H1 (cell line): Measurements from ENCODE around the gene YLPM1. TPM values are rescaled to one million over a fixed set of nuclear protein-coding genes. Genes with fewer than 3 reads are reported as not detected.

Experiments
- CTCF ChIA-PET: fragments of 300-600 bp; sonication (Branson Sonifier 250); formaldehyde crosslinking; loops from one replicate; lab custom pipeline; 2021; ENCODE audit not compliant: partially characterized antibody; lab: Charles Lee
- POLR2A ChIA-PET: fragments of 300-600 bp; sonication (Branson Sonifier 250); formaldehyde crosslinking; loops from one replicate; lab custom pipeline; 2021; ENCODE audit warnings: inconsistent platforms; ENCODE audit not compliant: partially characterized antibody; lab: Charles Lee
- DNase-seq, 2 experiments: peaks; one replicate each; pipeline versions ENCODE4 v3.0.0 to v3.0.0-alpha.2; 2010 to 2022; ENCODE audit warnings: low spot score in 2 of 2, low read depth in 1 of 2, mixed read lengths in 1 of 2
- FAIRE-seq: peaks from 2 replicates; lab custom pipeline; 2011; peaks lifted over from hg19 to GRCh38; lab: Jason Lieb, UNC
- H2AFZ ChIP-seq: 2 replicates; pipeline ENCODE4 v1.8.1; 2012; ENCODE audit warnings: low read length, inconsistent platforms
- H2AK5ac ChIP-seq: 2 replicates; pipeline ENCODE4 v1.6.1; 2013; ENCODE audit warnings: low read depth, low read length
- H2BK120ac ChIP-seq: replicated peaks from 2 replicates; pipeline ENCODE3; 2013; ENCODE audit warnings: low read depth, low read length, inconsistent platforms
- H2BK12ac ChIP-seq: 2 replicates; pipeline ENCODE4 v1.6.1; 2013; ENCODE audit warnings: low read depth, low read length
- H2BK15ac ChIP-seq: 2 replicates; pipeline ENCODE4 v1.6.1; 2013; ENCODE audit warnings: low read length
- H2BK20ac ChIP-seq: 2 replicates; pipeline ENCODE4 v1.6.1; 2013; ENCODE audit warnings: low read length
- H2BK5ac ChIP-seq: 2 replicates; pipeline ENCODE4 v1.6.1; 2013; ENCODE audit warnings: low read depth, low read length
- H3K14ac ChIP-seq: 2 replicates; pipeline ENCODE4 v1.6.1; 2013; ENCODE audit warnings: inconsistent platforms; ENCODE audit not compliant: insufficient read length
- H3K18ac ChIP-seq: 2 replicates; pipeline ENCODE4 v1.6.1; 2013; ENCODE audit warnings: low read length; ENCODE audit errors: extremely low read depth
- H3K23ac ChIP-seq: 2 replicates; pipeline ENCODE4 v1.6.1; 2013; ENCODE audit warnings: inconsistent platforms; ENCODE audit not compliant: insufficient read length
- H3K23me2 ChIP-seq: 2 replicates; pipeline ENCODE4 v1.6.1; 2013; ENCODE audit warnings: low read depth, low read length
- H3K27ac ChIP-seq: 2 replicates; pipeline ENCODE4 v1.6.1; 2011; ENCODE audit warnings: low read depth, low read length, inconsistent platforms
- H3K27me3 ChIP-seq, 4 experiments: replicated peaks in 1 of 4; 1 replicate in 1 of 4; 2 replicates in 3 of 4; pipeline versions ENCODE4 v1.6.1 to v1.8.1; 2011 to 2013; ENCODE audit warnings: low read length in 3 of 4, mild to moderate bottlenecking in 3 of 4, inconsistent platforms in 2 of 4, mixed read lengths in 2 of 4, moderate library complexity in 1 of 4; ENCODE audit not compliant: control insufficient read depth in 3 of 4, insufficient read depth in 3 of 4; ENCODE audit errors: extremely low read depth in 1 of 4
- H3K36me3 ChIP-seq, 4 experiments: 2 replicates each; pipeline versions ENCODE4 v1.6.1 to v1.8.1; 2011 to 2013; ENCODE audit warnings: mild to moderate bottlenecking in 4 of 4, low read length in 3 of 4, moderate library complexity in 2 of 4, control low read depth in 1 of 4, inconsistent platforms in 1 of 4; ENCODE audit not compliant: insufficient read depth in 4 of 4, control insufficient read depth in 2 of 4
- H3K4ac ChIP-seq: replicated peaks from 2 replicates; pipeline ENCODE3; 2013; ENCODE audit warnings: low read length, low read depth, mixed read lengths, inconsistent platforms; ENCODE audit not compliant: insufficient read length
- H3K4me1 ChIP-seq, 4 experiments: replicated peaks in 1 of 4; 1 replicate in 1 of 4; 2 replicates in 3 of 4; pipeline versions ENCODE4 v1.6.1 to v1.8.1; 2011 to 2013; ENCODE audit warnings: low read length in 3 of 4, inconsistent platforms in 2 of 4, mixed read lengths in 1 of 4; ENCODE audit not compliant: insufficient read depth in 4 of 4, control insufficient read depth in 3 of 4
- H3K4me2 ChIP-seq, 2 experiments: 2 replicates each; pipeline versions ENCODE4 v1.6.1 to v1.8.1; 2011 to 2013; ENCODE audit warnings: low read depth in 2 of 2, low read length in 2 of 2, control low read depth in 1 of 2, inconsistent platforms in 1 of 2, mild to moderate bottlenecking in 1 of 2; ENCODE audit not compliant: insufficient read depth in 1 of 2
- H3K4me3 ChIP-seq, 4 experiments: fragments of 200-600, 300-600 bp in 1 of 4; sonication (generic), shearing (Covaris generic), sonication (Bioruptor Twin) in 1 of 4; 2 replicates each; pipeline versions ENCODE4 v1.5.1 to v1.8.1; 2011 to 2016; ENCODE audit warnings: low read length in 4 of 4, low read depth in 3 of 4, control low read depth in 2 of 4, inconsistent platforms in 2 of 4, mild to moderate bottlenecking in 2 of 4, mixed read lengths in 1 of 4, moderate library complexity in 1 of 4; ENCODE audit not compliant: insufficient read depth in 2 of 4; ENCODE audit errors: extremely low read depth in 1 of 4
- H3K56ac ChIP-seq: replicated peaks from 2 replicates; pipeline ENCODE3; 2013; ENCODE audit warnings: low read depth, mild to moderate bottlenecking, mixed read lengths, low read length, inconsistent platforms; ENCODE audit not compliant: insufficient read length
- H3K79me1 ChIP-seq: 2 replicates; pipeline ENCODE4 v1.6.1; 2013; ENCODE audit warnings: low read depth, low read length, control low read depth
- H3K79me2 ChIP-seq, 2 experiments: 2 replicates each; pipeline versions ENCODE4 v1.6.1 to v1.8.1; 2012 to 2013; ENCODE audit warnings: low read length in 2 of 2, mild to moderate bottlenecking in 2 of 2, inconsistent platforms in 1 of 2; ENCODE audit not compliant: insufficient read depth in 2 of 2, control insufficient read depth in 1 of 2
- H3K9ac ChIP-seq, 4 experiments: replicated peaks in 1 of 4; 1 replicate in 1 of 4; 2 replicates in 3 of 4; pipeline versions ENCODE4 v1.6.1 to v1.8.1; 2011 to 2013; ENCODE audit warnings: low read depth in 3 of 4, low read length in 3 of 4, control low read depth in 2 of 4, mild to moderate bottlenecking in 2 of 4, moderate library complexity in 2 of 4, inconsistent platforms in 1 of 4; ENCODE audit errors: extremely low read depth in 1 of 4
- H3K9me3 ChIP-seq, 2 experiments: 2 replicates each; pipeline versions ENCODE4 v1.6.1 to v1.8.1; 2012 to 2013; ENCODE audit warnings: mild to moderate bottlenecking in 2 of 2, moderate library complexity in 2 of 2, control low read depth in 1 of 2, inconsistent platforms in 1 of 2, low read depth in 1 of 2, low read length in 1 of 2, mixed read lengths in 1 of 2; ENCODE audit not compliant: insufficient read depth in 2 of 2
- H4K20me1 ChIP-seq, 2 experiments: replicated peaks in 1 of 2; 2 replicates each; pipeline versions ENCODE3 to v1.8.1; 2011 to 2013; ENCODE audit warnings: inconsistent platforms in 2 of 2, low read length in 2 of 2, mild to moderate bottlenecking in 1 of 2; ENCODE audit not compliant: insufficient read depth in 2 of 2, control insufficient read depth in 1 of 2
- H4K5ac ChIP-seq: 2 replicates; pipeline ENCODE4 v1.6.1; 2013; ENCODE audit warnings: low read length, low read depth, mixed read lengths, inconsistent platforms; ENCODE audit not compliant: insufficient read length
- H4K8ac ChIP-seq: 2 replicates; pipeline ENCODE4 v1.8.0; 2013; ENCODE audit warnings: mild to moderate bottlenecking, moderate library complexity, low read length, inconsistent platforms; ENCODE audit not compliant: insufficient read depth; ENCODE audit errors: extremely low read depth
- H4K91ac ChIP-seq: replicated peaks from 2 replicates; pipeline ENCODE3; 2013; ENCODE audit warnings: low read length, mixed read lengths, inconsistent platforms; ENCODE audit not compliant: insufficient read length
- BACH1 ChIP-seq: IDR thresholded peaks from 2 replicates; pipeline ENCODE4 v1.6.1; 2012; ENCODE audit warnings: low read length, improper control_type of control experiment
- CBX8 ChIP-seq: fragments of 300-800, 300-1000 bp; sonication (generic); IDR thresholded peaks from 2 replicates; pipeline ENCODE4 v1.7.1; 2016; ENCODE audit warnings: low read depth, low read length, borderline replicate concordance
- EP300 ChIP-seq, 2 experiments: IDR thresholded peaks; 1 replicate in 1 of 2; 2 replicates in 1 of 2; pipeline ENCODE4 v1.6.1; 2011 to 2012; ENCODE audit warnings: low read depth in 2 of 2, low read length in 2 of 2, mild to moderate bottlenecking in 2 of 2, borderline replicate concordance in 1 of 2, inconsistent platforms in 1 of 2, moderate library complexity in 1 of 2
- JUN ChIP-seq: IDR thresholded peaks from 2 replicates; pipeline ENCODE4 v1.6.1; 2011; ENCODE audit warnings: low read depth, mild to moderate bottlenecking, improper control_type of control experiment, low read length
- KDM5A ChIP-seq: fragments of 200-600 bp; IDR thresholded peaks from 2 replicates; pipeline ENCODE4 v1.7.1; 2012; ENCODE audit warnings: mild to moderate bottlenecking, low read length, inconsistent platforms, mixed read lengths
- MAX ChIP-seq: IDR thresholded peaks from 2 replicates; pipeline ENCODE4 v1.6.1; 2012; ENCODE audit warnings: inconsistent platforms
- PHF8 ChIP-seq: fragments of 200-600 bp; sonication (generic); conservative IDR thresholded peaks from 2 replicates; pipeline ENCODE4 v1.7.1; 2012; ENCODE audit warnings: low read depth, mild to moderate bottlenecking, inconsistent platforms, low read length, moderate library complexity
- POLR2A ChIP-seq, 2 experiments: IDR thresholded peaks; 1 replicate in 1 of 2; 2 replicates in 1 of 2; pipeline ENCODE4 v1.6.1; 2011; ENCODE audit warnings: low read depth in 2 of 2, low read length in 2 of 2, mild to moderate bottlenecking in 2 of 2; ENCODE audit errors: control extremely low read depth in 1 of 2
- POLR2AphosphoS5 ChIP-seq: IDR thresholded peaks from 2 replicates; pipeline ENCODE4 v1.6.1; 2011; ENCODE audit warnings: low read depth, low read length
- POU5F1 ChIP-seq: IDR thresholded peaks from 2 replicates; pipeline ENCODE4 v1.6.1; 2011; ENCODE audit warnings: low read depth, mild to moderate bottlenecking, low read length, moderate library complexity
- RBBP5 ChIP-seq: IDR thresholded peaks from 2 replicates; pipeline ENCODE4 v1.7.1; 2012; ENCODE audit warnings: low read depth, mild to moderate bottlenecking, inconsistent platforms, low read length, moderate library complexity, borderline replicate concordance
- RFX5 ChIP-seq: IDR thresholded peaks from 2 replicates; pipeline ENCODE4 v1.6.1; 2011; ENCODE audit warnings: low read depth, low read length, improper control_type of control experiment, borderline replicate concordance
- SIRT6 ChIP-seq: IDR thresholded peaks from one replicate; pipeline ENCODE4 v1.7.1; 2012; ENCODE audit warnings: low read length, inconsistent platforms
- SIX5 ChIP-seq: IDR thresholded peaks from 2 replicates; pipeline ENCODE4 v1.6.1; 2011; ENCODE audit warnings: mild to moderate bottlenecking, low read depth, low read length
- TAF1 ChIP-seq: IDR thresholded peaks from 2 replicates; pipeline ENCODE4 v1.6.1; 2011; ENCODE audit warnings: mild to moderate bottlenecking, low read depth, low read length
- ZNF274 ChIP-seq: IDR thresholded peaks from 2 replicates; pipeline ENCODE4 v1.7.0; 2012; ENCODE audit warnings: low read length, borderline replicate concordance; ENCODE audit errors: extremely low read depth
- WGBS, 2 experiments: shearing (Covaris generic) in 1 of 2; methylation state at CpG; one replicate each; pipeline versions ENCODE4 v1.1.6 to v1.1.7; 2013 to 2015; ENCODE audit warnings: low lambda C conversion rate in 2 of 2, mixed read lengths in 2 of 2, inconsistent platforms in 1 of 2, low coverage in 1 of 2, missing lambda C conversion rate in 1 of 2; ENCODE audit not compliant: insufficient replicate concordance in 2 of 2, insufficient coverage in 1 of 2, insufficient read length in 1 of 2; ENCODE audit errors: extremely low coverage in 1 of 2, missing lambda C conversion rate in 1 of 2; 5-methylcytosine and 5-hydroxymethylcytosine counted together
- polyA plus RNA-seq, 7 experiments: library from polyadenylated mRNA; depleted of rRNA in 3 of 7; stranded (reverse) in 5 of 7; unstranded in 2 of 7; fragments of >200 nt in 5 of 7; fragments of 200-250 nt in 2 of 7; gene quantifications; 1 replicate in 5 of 7; 2 replicates in 1 of 7; 4 replicates in 1 of 7; pipeline versions ENCODE4 v1.2.1 to v1.2.3, GENCODE V29; 2011 to 2013; ENCODE audit warnings: missing spikeins in 2 of 7, mixed read lengths in 2 of 7
- total RNA-seq: library from RNA; stranded (reverse); fragmentation: NEBNext Ultra II Directional; extraction: Animal tissue kit (Norgen Biotek cat#: 25700); gene quantifications from 2 replicates; pipeline ENCODE4 v1.2.1, GENCODE V29; 2021

The YLPM1 gene
- total and polyA plus RNA-seq, 2 of the 8 experiments (the other 6 are each of a cell fraction or from before 2014, with no cell fraction given) = 13.5 to 71.7 TPM

GRCh38 chr14:74846168-74846567 lies 83.1 kb downstream of the YLPM1 start:
- no peak overlapping the region for H2BK15ac ChIP-seq
- H2BK20ac ChIP-seq = no peak overlapping the region
- no peak overlapping the region for H2AK5ac ChIP-seq
- H3K9ac ChIP-seq = no peak overlapping the region
- ChIA-PET POLR2A (interaction anchor here (1.9 kb wide), 1 partner anchor 10 kb away, joined by 6 read pairs; no protein-coding TSS in a partner anchor), CTCF (interaction anchor here (0.6 to 2.2 kb wide), 5 partner anchors 10 to 553 kb away, joined by 3 to 10 read pairs (median 3); no protein-coding TSS in a partner anchor)
- no peak overlapping the region for H3K4me3 ChIP-seq
- no peak overlapping the region for H4K91ac ChIP-seq
- H3K36me3 ChIP-seq = no peaks in the 10 kb centered on the region
- H3K18ac ChIP-seq = no peak overlapping the region
- H2AFZ ChIP-seq = no peak overlapping the region
- H3K4ac ChIP-seq = no peak overlapping the region
- H3K14ac ChIP-seq = no peak overlapping the region
- H3K79me1 ChIP-seq = no peaks in the 10 kb centered on the region
- FAIRE-seq = no peak
- H3K23me2 ChIP-seq = no peaks in the 10 kb centered on the region
- no peak overlapping the region for H3K27ac ChIP-seq
- H2BK120ac ChIP-seq = no peak overlapping the region
- no peak overlapping the region for H3K4me2 ChIP-seq
- H3K9me3 ChIP-seq = no peaks in the 10 kb centered on the region
- no peak overlapping the region for H2BK12ac ChIP-seq
- H4K8ac ChIP-seq = no peak overlapping the region
- H4K20me1 ChIP-seq = no peaks in the 10 kb centered on the region
- H3K27me3 ChIP-seq = no peaks in the 10 kb centered on the region
- no peak overlapping the region for H2BK5ac ChIP-seq
- H4K5ac ChIP-seq = no peak overlapping the region
- whole genome bisulfite sequencing, 2 experiments = 84% methylated on average over 3 of the region's 3 CpGs; no CpG with 5 or more reads in 1 of the 2 experiments
- H3K23ac ChIP-seq = no peak overlapping the region
- H3K56ac ChIP-seq = no peak overlapping the region
- H3K79me2 ChIP-seq = no peaks in the 10 kb centered on the region
- H3K4me1 ChIP-seq = no peaks in the 10 kb centered on the region
- DNase-seq = no peak
- TF ChIP-seq ZNF274 (no peak), KDM5A (no peak), RFX5 (no peak), BACH1 (no peak), CBX8 (no peak), TAF1 (no peak), POLR2A (IDR thresholded peaks at IDR 0.05; ENCODE audit: control extremely low read depth in 1 of 2, low read depth in 2 of 2, low read length in 2 of 2) (no peak), POLR2AphosphoS5 (no peak), SIX5 (no peak), SIRT6 (no peak), PHF8 (no peak), RBBP5 (no peak), POU5F1 (no peak), JUN (no peak), EP300 (IDR thresholded peaks at IDR 0.05; ENCODE audit: borderline replicate concordance in 1 of 2, low read depth in 2 of 2, low read length in 2 of 2) (no peak), MAX (no peak)
